Measurements from ENCODE around the gene THSD7B. TPM values are rescaled to one million over a fixed set of nuclear protein-coding genes. Genes with fewer than 3 reads are reported as not detected.

The THSD7B gene
- total and polyA plus RNA-seq, 2 of the 13 experiments (the other 11 are each of a cell fraction or from before 2014, with no cell fraction given), result 0.02 TPM; not detected in 1

- ChIA-PET POLR2A (no interaction called here), CTCF (ENCODE audit: low intra/inter-chr PET ratio, low total read pairs) (no interaction called here)
- FAIRE-seq, result no peak
- no peaks in the 10 kb centered on the region for H4K20me1 ChIP-seq (ENCODE audit: insufficient read depth, low read length)
- intact Hi-C loops (cut with micrococcal nuclease; ENCODE audit: unreplicated experiment), result no loop called here
- TF ChIP-seq HNRNPL (IDR thresholded peaks at IDR 0.05; ENCODE audit: low read depth, low read length), result no peak
- TF ChIP-seq ZNF180 (CRISPR knock-in tag; IDR thresholded peaks at IDR 0.05; ENCODE audit: borderline replicate concordance, low read depth), result no peak
- no peaks in the 10 kb centered on the region for H3K9me3 ChIP-seq (ENCODE audit: low read length)
- no peaks in the 10 kb centered on the region for H3K79me2 ChIP-seq (ENCODE audit: insufficient read depth, low read length)
- in situ Hi-C loops (cut with HindIII; ENCODE audit: extremely low pct_ligation_motif_present, low pct_unique_long_range_greater_than_20kb), result no loop called here
- no peaks in the 10 kb centered on the region for H3K36me3 ChIP-seq (replicated peaks in 1 of 2; ENCODE audit: control insufficient read depth in 1 of 2, insufficient read depth in 2 of 2, low read length in 2 of 2)
- 66% methylated on average over 2 of the region's 2 CpGs for WGBS (ENCODE audit: low lambda C conversion rate)
- DNase-seq (ENCODE audit: low spot score), result no peak
- no peak overlapping the region for H3K27ac ChIP-seq (ENCODE audit: extremely low read length, insufficient read depth, low read length)
- H3K4me3 ChIP-seq (replicated peaks in 1 of 3; ENCODE audit: insufficient read depth in 1 of 3, low read depth in 2 of 3, low read length in 3 of 3), result no peak overlapping the region
- no TSS peak for BruUV-seq (replicated peaks)
- no peak overlapping the region for H3K4me2 ChIP-seq (ENCODE audit: low read depth, low read length)
- no peak overlapping the region for H3K9ac ChIP-seq (ENCODE audit: insufficient read depth, low read depth, low read length)
- ATAC-seq, result no peak
- H3K4me1 ChIP-seq (ENCODE audit: insufficient read depth, low read length), result no peaks in the 10 kb centered on the region
- H2AFZ ChIP-seq (ENCODE audit: low read length), result no peak overlapping the region
- H3K27me3 ChIP-seq (ENCODE audit: control insufficient read depth in 1 of 2, insufficient read depth in 2 of 2, low read length in 2 of 2), result no peaks in the 10 kb centered on the region
These were observed 490.0 kb downstream of the THSD7B start for GRCh38 chr2:137255345-137255744.

- intact Hi-C loops (cut with micrococcal nuclease; ENCODE audit: unreplicated experiment) (no loop called here), in situ Hi-C loops (cut with HindIII; ENCODE audit: extremely low pct_ligation_motif_present, low pct_unique_long_range_greater_than_20kb) (no loop called here)
- no peak for TF ChIP-seq PAWR (CRISPR knock-in tag; IDR thresholded peaks at IDR 0.05; ENCODE audit: borderline replicate concordance)
- no peak for TF ChIP-seq NR2F2 (IDR thresholded peaks at IDR 0.05; ENCODE audit: borderline replicate concordance, low read depth)
- no peaks in the 10 kb centered on the region for H3K27me3 ChIP-seq (ENCODE audit: control insufficient read depth in 1 of 2, insufficient read depth in 2 of 2, low read length in 2 of 2)
- H3K27ac ChIP-seq (ENCODE audit: extremely low read length, insufficient read depth, low read length), result no peak overlapping the region
- H3K4me3 ChIP-seq (replicated peaks in 1 of 3; ENCODE audit: insufficient read depth in 1 of 3, low read depth in 2 of 3, low read length in 3 of 3), result no peak overlapping the region
- no peaks in the 10 kb centered on the region for H3K9me3 ChIP-seq (ENCODE audit: low read length)
- BruUV-seq (replicated peaks), result no TSS peak
- POLR2A ChIA-PET, result no interaction called here
- no peaks in the 10 kb centered on the region for H3K36me3 ChIP-seq (replicated peaks in 1 of 2; ENCODE audit: control insufficient read depth in 1 of 2, insufficient read depth in 2 of 2, low read length in 2 of 2)
- CTCF ChIA-PET (ENCODE audit: low intra/inter-chr PET ratio, low total read pairs), result no interaction called here
- WGBS (ENCODE audit: low lambda C conversion rate), result 5% methylated on average over 1 of the region's 1 CpG
- ATAC-seq (no peak), FAIRE-seq (no peak), DNase-seq (ENCODE audit: low spot score) (no peak)
- no peak overlapping the region for H3K4me2 ChIP-seq (ENCODE audit: low read depth, low read length)
- no peaks in the 10 kb centered on the region for H3K79me2 ChIP-seq (ENCODE audit: insufficient read depth, low read length)
- no peaks in the 10 kb centered on the region for H4K20me1 ChIP-seq (ENCODE audit: insufficient read depth, low read length)
- no peak overlapping the region for H3K9ac ChIP-seq (ENCODE audit: insufficient read depth, low read depth, low read length)
- no peaks in the 10 kb centered on the region for H3K4me1 ChIP-seq (ENCODE audit: insufficient read depth, low read length)
- H2AFZ ChIP-seq (ENCODE audit: low read length), result no peak overlapping the region
These were observed 490.6 kb downstream of the THSD7B start for GRCh38 chr2:137255990-137256389.

Data from HepG2 (cell line).